Measurements from ENCODE around the gene PAK5. TPM values are rescaled to one million over a fixed set of nuclear protein-coding genes. Genes with fewer than 3 reads are reported as not detected.

The PAK5 gene
- polyA plus RNA-seq, 2 of the 4 experiments (the other 2 are of a cell fraction), result 0.01 TPM; not detected in 1

- Histone ChIP-seq H3K27ac (no peak overlapping the region), H3K9me3 (no peaks in the 10 kb centered on the region), H3K4me2 (peak overlapping the region; percentile 6; the same call in 1 of the 3 replicates), H3K4me3 (no peak overlapping the region), H3K4me1 (peaks cover 7% of the 10 kb centered on the region)
- DNase-seq (ENCODE audit: low read depth in 1 of 2, low spot score in 1 of 2) (peak in 1 of 2 experiments; percentile 16), FAIRE-seq (no peak), ATAC-seq (no peak)
- ChIA-PET POLR2A (no interaction called here), CTCF (interaction anchor here (1.0 kb wide), 1 partner anchor 143 kb away, joined by 3 read pairs; no protein-coding TSS in a partner anchor)
- TF ChIP-seq RNF2 (IDR thresholded peaks at IDR 0.05; ENCODE audit: borderline replicate concordance, low read depth), result no peak
- no peak for TF ChIP-seq POLR2A (IDR thresholded peaks at IDR 0.05; ENCODE audit: low read length)
- no peak for TF ChIP-seq ZFP36 (IDR thresholded peaks at IDR 0.05; ENCODE audit: borderline replicate concordance, partially characterized antibody)
- TF ChIP-seq CHD4 (IDR thresholded peaks at IDR 0.05; ENCODE audit: borderline replicate concordance), result no peak
- no peak for TF ChIP-seq CBX8 (IDR thresholded peaks at IDR 0.05)
- no peak for TF ChIP-seq CHD2 (IDR thresholded peaks at IDR 0.05; ENCODE audit: low read length, partially characterized antibody)
- TF ChIP-seq KDM1A (IDR thresholded peaks at IDR 0.05; ENCODE audit: low read depth), result no peak
- TF ChIP-seq HEYL (CRISPR knock-in tag; IDR thresholded peaks at IDR 0.05), result no peak
- no peak for TF ChIP-seq ESRRA (IDR thresholded peaks at IDR 0.05; ENCODE audit: borderline replicate concordance, low read length)
- no peak for TF ChIP-seq REST (IDR thresholded peaks at IDR 0.05)
- 51% methylated on average over 4 of the region's 4 CpGs for WGBS (ENCODE audit: missing lambda C conversion rate)
Measured at GRCh38 chr20:9551808-9552550, 286.9 kb downstream of the PAK5 start.

GRCh38 chr20:9550871-9551270 lies 288.0 kb downstream of the PAK5 start:
- Histone ChIP-seq H3K4me2 (no peak overlapping the region), H3K9me3 (no peaks in the 10 kb centered on the region), H3K4me3 (no peak overlapping the region), H3K4me1 (peaks cover 7% of the 10 kb centered on the region), H3K27ac (no peak overlapping the region)
- ChIA-PET CTCF (interaction anchor here (1.0 kb wide), 1 partner anchor 142 kb away, joined by 3 read pairs; no protein-coding TSS in a partner anchor), POLR2A (no interaction called here)
- FAIRE-seq, result no peak
- 87% methylated on average over 2 of the region's 2 CpGs for WGBS (ENCODE audit: missing lambda C conversion rate)
- ATAC-seq, result no peak
- TF ChIP-seq CHD4 (IDR thresholded peaks at IDR 0.05; ENCODE audit: borderline replicate concordance), result no peak
- TF ChIP-seq TFCP2L1 (CRISPR knock-in tag; IDR thresholded peaks at IDR 0.05), result no peak
- TF ChIP-seq EP300 (IDR thresholded peaks at IDR 0.05), result no peak
- no peak for TF ChIP-seq CTCF (IDR thresholded peaks at IDR 0.05)
- no peak for TF ChIP-seq JUN (IDR thresholded peaks at IDR 0.05)
- TF ChIP-seq SMC3 (IDR thresholded peaks at IDR 0.05), result no peak
- TF ChIP-seq RAD21 (conservative IDR thresholded peaks at IDR 0.05 in 1 of 2, IDR thresholded peaks at IDR 0.05 in 1 of 2), result no peak
- TF ChIP-seq FOXS1 (CRISPR knock-in tag; IDR thresholded peaks at IDR 0.05), result no peak
- no peak for TF ChIP-seq HOXA7 (CRISPR knock-in tag; IDR thresholded peaks at IDR 0.05)
- TF ChIP-seq MAFK (IDR thresholded peaks at IDR 0.05; ENCODE audit: partially characterized antibody), result no peak
- TF ChIP-seq RCOR1 (IDR thresholded peaks at IDR 0.05; ENCODE audit: low read depth, low read length), result no peak
- no peak for TF ChIP-seq GATA3 (IDR thresholded peaks at IDR 0.05; ENCODE audit: borderline replicate concordance)
- no peak for TF ChIP-seq ELK1 (IDR thresholded peaks at IDR 0.05; ENCODE audit: low read depth, low read length)
- TF ChIP-seq BCL3 (IDR thresholded peaks at IDR 0.05), result no peak
- TF ChIP-seq MYC (IDR thresholded peaks at IDR 0.05; ENCODE audit: borderline replicate concordance, low read length), result no peak
- TF ChIP-seq ESRRA (IDR thresholded peaks at IDR 0.05; ENCODE audit: borderline replicate concordance, low read length), result no peak
- no peak for TF ChIP-seq NFE2L2 (conservative IDR thresholded peaks at IDR 0.05; ENCODE audit: low read length)
- no peak for DNase-seq (ENCODE audit: low read depth in 1 of 2, low spot score in 1 of 2)
